HG03378 (cell line): Measurements from ENCODE around the gene TXNL4B.
A peak's percentile ranks its signal among the peaks of the same experiment; 100 is the strongest.

ENCODE experiments used
- ATAC-seq: cut with Tn5 transposase; IDR thresholded peaks from one replicate; pipeline ENCODE4 v1.9.1; 2021; ENCODE audit warnings: mild to moderate bottlenecking, moderate library complexity; ENCODE audit not compliant: unreplicated experiment

TXNL4B gene

GRCh38 chr16:72093448-72094265, at the start of gene TXNL4B, which contains the start of gene DHX38:
TSS of gene TXNL4B (minus strand) at chr16:72093620. CDS start at chr16:72090749, 2,871 bp downstream.
TSS of gene DHX38 (plus strand) at chr16:72093847. CDS start at chr16:72096158, 2,311 bp downstream.
- ATAC-seq, result peak; percentile 98

- no peak for ATAC-seq
Observed at GRCh38 chr16:72142476-72142875, 49.1 kb upstream of the TXNL4B start.

- ATAC-seq, result no peak
Observed at GRCh38 chr16:72139908-72140307, 46.5 kb upstream of the TXNL4B start.

GRCh38 chr16:72138064-72138572, 44.7 kb upstream of the TXNL4B start:
- ATAC-seq, result no peak

- ATAC-seq, result no peak
Observed at GRCh38 chr16:72137380-72138063, 44.1 kb upstream of the TXNL4B start.

GRCh38 chr16:72134507-72134906, 41.1 kb upstream of the TXNL4B start:
- ATAC-seq, result no peak

- ATAC-seq, result no peak
Observed at GRCh38 chr16:72132726-72133125, 39.3 kb upstream of the TXNL4B start.

- ATAC-seq, result no peak
Observed at GRCh38 chr16:72131036-72131435, 37.6 kb upstream of the TXNL4B start.

- ATAC-seq, result no peak
Observed at GRCh38 chr16:72129976-72130656, 36.7 kb upstream of the TXNL4B start.

GRCh38 chr16:72128701-72129100, 35.3 kb upstream of the TXNL4B start:
- no peak for ATAC-seq

- no peak for ATAC-seq
Observed at GRCh38 chr16:72126429-72126765, 33.0 kb upstream of the TXNL4B start.

GRCh38 chr16:72125635-72126428, 32.4 kb upstream of the TXNL4B start:
- ATAC-seq, result no peak

GRCh38 chr16:72124761-72125634, 31.6 kb upstream of the TXNL4B start:
- peak; percentile 66 for ATAC-seq

GRCh38 chr16:72124148-72124547, 30.7 kb upstream of the TXNL4B start:
- no peak for ATAC-seq

GRCh38 chr16:72123426-72123825, 30.0 kb upstream of the TXNL4B start:
- ATAC-seq, result no peak

- ATAC-seq, result no peak
Observed at GRCh38 chr16:72122916-72123315, 29.5 kb upstream of the TXNL4B start.

- ATAC-seq, result no peak
Observed at GRCh38 chr16:72122308-72122707, 28.9 kb upstream of the TXNL4B start.

- ATAC-seq, result no peak
Observed at GRCh38 chr16:72120026-72120425, 26.6 kb upstream of the TXNL4B start.

- ATAC-seq, result no peak
Observed at GRCh38 chr16:72113616-72113945, 20.2 kb upstream of the TXNL4B start.
